Fibroblast of lung (primary cell): ENCODE measurements around the gene CDRT15. TPM values are rescaled to one million over a fixed set of nuclear protein-coding genes. Genes with fewer than 3 reads are reported as not detected.
"Not testable (repeated sequence)": the region's sequence is repeated elsewhere in the genome, so short reads cannot be mapped to it uniquely, and the experiment has no call there.

Source experiments
- DNase-seq, 2 donors: peaks; one replicate each; pipeline versions ENCODE4 v3.0.0 to v3.0.0-alpha.2; 2010; ENCODE audit warnings: low read depth in 2 of 2
- H2AFZ ChIP-seq: 2 replicates; pipeline ENCODE4 v1.5.1; 2012; ENCODE audit warnings: low read length, control low read depth, inconsistent platforms
- H3K27ac ChIP-seq: 2 replicates; pipeline ENCODE4 v1.5.1; 2011; ENCODE audit warnings: low read length, control low read depth; ENCODE audit not compliant: insufficient read depth
- H3K27me3 ChIP-seq: 2 replicates; pipeline ENCODE4 v1.5.1; 2011; ENCODE audit warnings: mild to moderate bottlenecking, low read length; ENCODE audit not compliant: control insufficient read depth, insufficient read depth
- H3K36me3 ChIP-seq: 2 replicates; pipeline ENCODE4 v1.5.1; 2011; ENCODE audit warnings: low read length; ENCODE audit not compliant: control insufficient read depth, insufficient read depth
- H3K4me1 ChIP-seq: 2 replicates; pipeline ENCODE4 v1.5.1; 2011; ENCODE audit warnings: low read length; ENCODE audit not compliant: control insufficient read depth, insufficient read depth; ENCODE audit errors: extremely low read depth
- H3K4me2 ChIP-seq: 2 replicates; pipeline ENCODE4 v1.5.1; 2011; ENCODE audit warnings: low read length, control low read depth; ENCODE audit not compliant: insufficient read depth; ENCODE audit errors: extremely low read depth
- H3K4me3 ChIP-seq, 4 experiments: fragments of 200-600 bp in 1 of 4; sonication (generic) in 1 of 4; replicated peaks in 1 of 4; 2 replicates each; pipeline ENCODE4 v1.5.1; 2011 to 2016; ENCODE audit warnings: low read length in 4 of 4, low read depth in 3 of 4, mild to moderate bottlenecking in 3 of 4, control low read depth in 2 of 4, inconsistent platforms in 1 of 4, mixed read lengths in 1 of 4; ENCODE audit not compliant: insufficient read depth in 1 of 4; ENCODE audit errors: control extremely low read depth in 1 of 4
- H3K79me2 ChIP-seq: 2 replicates; pipeline ENCODE4 v1.5.1; 2012; ENCODE audit warnings: mild to moderate bottlenecking, low read length, inconsistent platforms; ENCODE audit not compliant: control insufficient read depth, insufficient read depth
- H3K9ac ChIP-seq: 2 replicates; pipeline ENCODE4 v1.5.1; 2011; ENCODE audit warnings: mild to moderate bottlenecking, low read length, control low read depth; ENCODE audit not compliant: insufficient read depth
- H3K9me3 ChIP-seq: 2 replicates; pipeline ENCODE4 v1.5.1; 2012; ENCODE audit warnings: low read depth, low read length; ENCODE audit not compliant: control insufficient read depth, insufficient read depth
- H4K20me1 ChIP-seq: 2 replicates; pipeline ENCODE4 v1.5.1; 2011; ENCODE audit warnings: low read length; ENCODE audit not compliant: control insufficient read depth, insufficient read depth; ENCODE audit errors: extremely low read depth
- EZH2 ChIP-seq: IDR thresholded peaks from 2 replicates; pipeline ENCODE4 v1.5.1; 2012; ENCODE audit warnings: low read length, control low read depth, mild to moderate bottlenecking; ENCODE audit errors: missing control alignments
- polyA minus RNA-seq: library from RNA; depleted of rRNA, polyadenylated mRNA; stranded (reverse); fragments of >200 nt; gene quantifications from 2 replicates; pipeline ENCODE4 v1.2.3, GENCODE V29; 2011; ENCODE audit warnings: low replicate concordance
- polyA plus RNA-seq, 2 donors: library from polyadenylated mRNA; depleted of rRNA in 1 of 2; stranded (reverse) in 1 of 2; unstranded in 1 of 2; fragments of >200 nt; gene quantifications; 2 replicates each; pipeline ENCODE4 v1.2.1, GENCODE V29; 2011 to 2012; ENCODE audit warnings: missing spikeins in 1 of 2
- total RNA-seq: library from RNA; depleted of rRNA; stranded (reverse); fragments of >200 nt; gene quantifications from 2 replicates; pipeline ENCODE4 v1.2.1, GENCODE V29; 2014
- TF ChIP-seq, protein P1 (sequence below), 2 donors: IDR thresholded peaks in 1 of 2; conservative IDR thresholded peaks in 1 of 2; 1 replicate in 1 of 2; 2 replicates in 1 of 2; pipeline ENCODE4 v1.5.1; 2011 to 2012; ENCODE audit warnings: low read length in 2 of 2, control low read depth in 1 of 2, inconsistent platforms in 1 of 2, low read depth in 1 of 2, mild to moderate bottlenecking in 1 of 2

Gene CDRT15
- total RNA-seq (not detected in 2 replicates), polyA plus RNA-seq (not detected in 2 replicates), polyA minus RNA-seq (not detected in 2 replicates)
- polyA plus RNA-seq (2012): not detected in 2 replicates

- not testable (repeated sequence) for DNase-seq, H3K27ac ChIP-seq, H4K20me1 ChIP-seq, H3K9ac ChIP-seq, H3K4me1 ChIP-seq, H3K4me3 ChIP-seq, H3K36me3 ChIP-seq, H3K9me3 ChIP-seq, H3K27me3 ChIP-seq, H3K79me2 ChIP-seq, H2AFZ ChIP-seq, H3K4me2 ChIP-seq
Observed at GRCh38 chr17:14236762-14237161, at the start of gene CDRT15. Gene CDRT15 (minus strand): TSS chr17:14236862. CDS start chr17:14236833, 29 bp downstream.

DNA sequence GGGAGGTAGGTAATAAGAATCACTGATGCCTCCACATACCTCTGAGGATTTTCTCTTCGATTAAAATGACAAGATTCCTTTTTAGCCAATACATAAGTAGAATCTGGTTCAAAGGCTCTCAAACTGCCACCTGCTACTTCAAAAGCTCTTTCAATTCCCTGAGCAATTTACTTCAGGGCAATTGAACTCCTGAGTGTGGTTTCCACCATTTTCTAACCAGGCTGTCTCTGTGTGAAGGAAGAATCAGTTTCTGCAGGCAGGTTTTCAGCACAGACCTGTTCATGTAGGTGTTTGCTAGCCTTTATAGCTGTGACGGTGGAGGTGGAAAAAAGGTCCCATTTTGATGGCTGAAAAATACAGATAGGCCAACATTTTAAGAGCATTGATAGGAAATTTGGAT lies 46.1 kb upstream of the CDRT15 start:
- Histone ChIP-seq H3K9me3 (no peaks in the 10 kb centered on the region), H4K20me1 (no peaks in the 10 kb centered on the region), H3K36me3 (no peaks in the 10 kb centered on the region)

DNA sequence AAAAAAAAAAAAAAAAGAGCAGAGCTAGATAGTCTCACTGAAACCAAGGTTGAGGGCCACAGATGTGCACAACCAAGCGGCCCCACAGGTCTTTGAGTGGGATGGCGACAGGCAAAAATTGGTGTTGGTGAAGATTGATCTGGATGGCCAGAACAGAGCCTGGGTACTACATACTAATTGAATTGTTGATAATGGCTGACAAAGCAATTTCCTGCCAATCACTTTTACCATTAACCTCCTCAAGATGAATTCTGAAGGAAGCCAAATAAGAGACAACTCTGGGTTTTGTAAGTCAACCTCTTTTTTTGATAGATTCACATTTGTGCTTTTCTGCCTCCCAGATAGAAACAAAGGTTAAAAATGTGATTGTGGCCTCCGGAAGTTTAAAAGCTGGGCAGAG lies 44.9 kb upstream of the CDRT15 start:
- Histone ChIP-seq H3K9me3 (no peaks in the 10 kb centered on the region), H2AFZ (no peak overlapping the region), H3K9ac (no peak overlapping the region), H3K27me3 (peaks cover 2% of the 10 kb centered on the region), H4K20me1 (no peaks in the 10 kb centered on the region), H3K27ac (no peak overlapping the region), H3K4me3 (no peak overlapping the region), H3K79me2 (no peaks in the 10 kb centered on the region), H3K4me2 (no peak overlapping the region), H3K4me1 (no peaks in the 10 kb centered on the region), H3K36me3 (no peaks in the 10 kb centered on the region)
- DNase-seq: no peak
- TF ChIP-seq EZH2: no peak
- TF ChIP-seq, protein P1, sequence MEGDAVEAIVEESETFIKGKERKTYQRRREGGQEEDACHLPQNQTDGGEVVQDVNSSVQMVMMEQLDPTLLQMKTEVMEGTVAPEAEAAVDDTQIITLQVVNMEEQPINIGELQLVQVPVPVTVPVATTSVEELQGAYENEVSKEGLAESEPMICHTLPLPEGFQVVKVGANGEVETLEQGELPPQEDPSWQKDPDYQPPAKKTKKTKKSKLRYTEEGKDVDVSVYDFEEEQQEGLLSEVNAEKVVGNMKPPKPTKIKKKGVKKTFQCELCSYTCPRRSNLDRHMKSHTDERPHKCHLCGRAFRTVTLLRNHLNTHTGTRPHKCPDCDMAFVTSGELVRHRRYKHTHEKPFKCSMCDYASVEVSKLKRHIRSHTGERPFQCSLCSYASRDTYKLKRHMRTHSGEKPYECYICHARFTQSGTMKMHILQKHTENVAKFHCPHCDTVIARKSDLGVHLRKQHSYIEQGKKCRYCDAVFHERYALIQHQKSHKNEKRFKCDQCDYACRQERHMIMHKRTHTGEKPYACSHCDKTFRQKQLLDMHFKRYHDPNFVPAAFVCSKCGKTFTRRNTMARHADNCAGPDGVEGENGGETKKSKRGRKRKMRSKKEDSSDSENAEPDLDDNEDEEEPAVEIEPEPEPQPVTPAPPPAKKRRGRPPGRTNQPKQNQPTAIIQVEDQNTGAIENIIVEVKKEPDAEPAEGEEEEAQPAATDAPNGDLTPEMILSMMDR (conservative IDR thresholded peaks at IDR 0.05 in 1 of 2, IDR thresholded peaks at IDR 0.05 in 1 of 2; ENCODE audit: low read depth in 1 of 2, low read length in 2 of 2): no peak

More for the DNA sequence above, 46.1 kb upstream of the CDRT15 start:
- TF ChIP-seq, protein P1 (conservative IDR thresholded peaks at IDR 0.05 in 1 of 2, IDR thresholded peaks at IDR 0.05 in 1 of 2; ENCODE audit: low read depth in 1 of 2, low read length in 2 of 2): no peak
- TF ChIP-seq EZH2: no peak
- H3K79me2 ChIP-seq: no peaks in the 10 kb centered on the region
- DNase-seq: no peak
- no peak overlapping the region for H2AFZ ChIP-seq
- no peak overlapping the region for H3K4me3 ChIP-seq
- no peak overlapping the region for H3K9ac ChIP-seq
- H3K27ac ChIP-seq: no peak overlapping the region
- H3K27me3 ChIP-seq: peaks cover 2% of the 10 kb centered on the region
- H3K4me1 ChIP-seq: no peaks in the 10 kb centered on the region
- no peak overlapping the region for H3K4me2 ChIP-seq
